GM04503 (cell line): ENCODE results near the gene LDLRAD1.
"Not testable (repeated sequence)": the region's sequence is repeated elsewhere in the genome, so short reads cannot be mapped to it uniquely, and the experiment has no call there.

Experiments used
- DNase-seq: peaks from one replicate; pipeline ENCODE4 v3.0.0-alpha.2; 2012; ENCODE audit warnings: low read depth

LDLRAD1 gene

DNA sequence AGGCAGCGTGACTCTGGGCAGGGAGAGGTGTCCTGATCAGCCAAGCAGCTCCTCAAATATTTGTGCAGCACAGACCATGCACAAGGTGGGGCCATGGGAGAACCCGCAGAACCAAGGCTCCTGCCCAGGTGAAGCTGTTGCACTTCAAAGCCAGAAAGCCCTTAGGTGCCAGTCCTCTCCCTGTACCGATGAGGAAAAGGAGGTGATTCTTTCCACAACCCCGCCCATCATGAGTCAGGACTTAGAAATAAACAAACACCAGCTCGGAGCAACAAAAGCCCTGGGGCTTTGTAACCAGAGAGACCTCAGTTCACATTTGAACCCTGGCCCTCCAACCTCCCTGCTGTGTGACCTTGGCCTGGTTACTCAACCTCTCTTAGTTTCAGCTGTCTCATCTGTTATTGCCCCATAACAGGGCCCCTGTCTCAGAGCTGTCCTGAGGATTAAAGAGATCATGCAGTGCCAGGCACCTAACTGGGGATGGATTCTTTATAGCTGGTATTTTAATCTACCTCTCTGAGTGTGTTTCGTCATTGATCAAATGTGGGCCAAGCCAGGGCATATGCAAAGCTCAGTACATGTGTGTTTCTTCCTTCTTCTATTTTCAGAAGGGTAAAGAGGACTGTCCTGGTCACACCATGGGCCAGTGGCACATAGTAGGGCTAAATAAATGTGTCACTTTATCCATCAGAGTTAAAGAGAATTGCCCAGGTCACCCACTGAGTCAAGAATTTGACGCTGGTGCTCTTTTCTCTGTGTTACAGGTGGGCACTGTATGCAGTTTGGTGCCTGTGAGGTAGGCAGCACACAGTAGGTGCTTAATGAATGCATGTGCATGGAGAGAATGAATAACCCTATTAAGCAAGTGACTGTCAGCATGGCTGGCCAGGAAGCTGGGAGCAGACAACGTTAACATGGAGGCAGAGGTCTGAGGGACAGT, 1.4 kb downstream of the LDLRAD1 start:
- DNase-seq = peak; percentile 11

DNA sequence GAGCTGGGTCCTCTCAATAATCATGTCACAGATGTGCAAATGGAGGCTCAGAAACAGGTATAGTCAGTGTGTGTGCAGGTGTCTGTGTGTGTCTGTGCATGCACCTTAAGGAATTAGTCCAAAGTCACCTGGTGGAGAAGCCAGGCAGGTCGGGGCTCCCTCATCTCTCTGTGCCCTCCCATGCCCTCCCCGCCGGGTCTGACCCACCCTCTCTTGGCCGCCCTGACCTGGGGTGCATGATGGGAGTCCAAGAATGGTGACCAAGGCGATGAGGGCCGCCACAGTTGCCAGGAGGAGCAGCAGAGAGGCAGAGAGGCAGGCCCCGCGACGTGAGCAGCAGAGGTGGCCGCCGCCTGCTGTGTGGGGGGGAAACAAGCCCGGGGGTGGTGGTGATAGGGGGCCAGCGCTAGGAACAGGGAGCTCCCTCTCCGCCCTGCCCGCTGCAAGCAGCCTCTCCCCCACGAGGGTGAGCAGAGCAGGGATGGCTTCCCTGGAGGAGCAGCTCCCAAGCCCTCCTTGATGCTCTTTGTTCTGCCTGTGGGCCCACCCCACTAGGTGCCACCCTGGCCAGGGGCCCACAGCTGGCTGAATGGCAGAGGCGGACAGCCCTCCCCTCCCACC, 3.9 kb downstream of the LDLRAD1 start:
- DNase-seq = no peak

DNA sequence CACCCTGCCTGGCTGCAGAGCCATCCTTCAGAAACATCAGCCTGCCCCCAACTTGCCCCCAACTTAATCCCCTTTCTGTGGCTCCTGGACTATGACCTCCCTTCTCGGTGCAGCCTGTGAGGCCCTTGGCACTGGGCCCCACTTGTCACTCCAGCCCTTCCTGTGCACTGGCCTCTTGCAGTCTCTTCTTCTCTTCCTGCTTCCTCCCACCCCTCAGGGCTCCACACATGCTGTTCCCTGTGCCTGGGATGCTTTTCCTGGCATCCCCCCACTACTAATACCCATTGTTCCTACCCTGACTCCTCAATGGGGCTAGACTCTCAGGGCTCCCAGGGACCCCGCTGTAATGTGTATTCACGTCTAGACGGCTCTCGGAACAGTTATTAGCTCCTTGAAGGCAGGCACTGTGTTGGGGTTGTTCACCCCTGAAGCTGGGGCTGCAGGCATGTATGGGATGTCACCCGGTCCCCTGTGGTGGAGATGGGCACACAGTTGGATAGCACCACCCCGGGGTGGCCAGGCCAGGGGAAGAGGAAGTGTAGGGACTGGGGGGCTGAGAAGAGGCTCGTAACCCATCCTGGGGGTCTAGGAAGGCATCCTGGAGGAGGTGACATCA, 4.5 kb downstream of the LDLRAD1 start:
- no peak for DNase-seq

DNA sequence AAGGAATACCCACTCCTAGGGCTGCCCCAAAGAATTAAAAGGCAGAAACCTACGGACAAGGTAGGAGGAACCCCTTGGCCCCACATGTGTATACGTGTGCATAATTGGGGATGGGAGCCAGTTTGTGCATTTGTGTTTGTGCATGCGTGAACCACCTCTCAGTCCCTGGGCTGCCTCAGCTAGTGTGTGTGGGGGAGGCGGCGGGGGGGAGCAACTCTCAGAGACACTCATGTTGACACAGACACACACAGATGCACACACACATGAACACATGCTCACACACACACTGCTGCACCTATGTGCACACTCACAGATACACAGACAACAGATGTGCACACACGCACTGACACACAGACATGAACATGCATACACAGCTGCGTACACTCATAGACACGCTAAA, 5.1 kb downstream of the LDLRAD1 start:
- DNase-seq = no peak

DNA sequence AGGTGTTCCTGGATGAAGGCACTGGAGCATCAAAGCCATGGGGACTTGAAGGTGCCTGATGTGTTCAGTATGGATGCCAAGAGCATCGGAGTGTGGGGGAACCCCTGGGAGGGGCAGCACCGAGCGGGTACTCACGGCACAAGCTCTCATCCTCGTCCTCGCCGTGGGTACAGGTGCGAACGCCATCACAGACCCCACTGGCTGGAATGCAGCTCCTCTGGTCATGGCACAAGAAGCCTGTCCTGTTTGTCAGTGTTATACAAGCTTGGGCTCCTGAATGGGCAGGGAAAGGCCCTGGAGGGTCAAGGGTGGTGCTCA, 6.0 kb downstream of the LDLRAD1 start:
- DNase-seq = no peak

DNA sequence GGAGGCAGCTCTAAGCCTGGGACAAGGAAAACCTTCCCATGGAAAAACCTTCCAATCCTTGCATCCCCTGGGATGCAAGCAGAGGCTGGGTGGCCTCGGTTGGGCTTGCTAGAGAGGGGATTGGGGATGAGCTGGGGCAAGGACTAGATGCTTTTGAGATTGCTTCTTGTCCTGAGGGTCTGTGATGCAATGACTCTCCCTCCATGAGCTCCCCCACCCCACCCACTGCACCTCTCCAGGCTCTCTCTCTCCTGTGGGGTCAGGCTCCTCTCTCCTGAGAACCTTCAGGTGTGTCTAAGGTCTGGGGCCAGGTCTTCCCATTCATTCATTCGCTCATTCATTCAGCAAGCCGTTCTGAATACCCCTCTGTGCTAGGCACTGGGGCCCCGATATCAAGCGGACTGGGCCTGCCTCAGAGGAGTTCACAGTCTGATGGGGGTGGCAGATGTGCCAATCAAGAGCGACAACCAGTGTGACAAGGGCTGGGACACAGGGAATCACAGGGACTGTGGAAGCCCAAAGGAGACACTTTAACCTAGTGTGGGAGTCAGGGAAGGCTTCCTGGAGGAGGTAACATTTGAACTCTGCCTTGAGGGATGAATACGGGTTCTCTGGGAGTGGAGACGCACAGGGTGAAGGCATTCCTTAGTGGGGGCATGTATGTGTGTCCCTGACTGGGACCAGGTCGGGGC, 6.5 kb downstream of the LDLRAD1 start:
- DNase-seq = no peak

DNA sequence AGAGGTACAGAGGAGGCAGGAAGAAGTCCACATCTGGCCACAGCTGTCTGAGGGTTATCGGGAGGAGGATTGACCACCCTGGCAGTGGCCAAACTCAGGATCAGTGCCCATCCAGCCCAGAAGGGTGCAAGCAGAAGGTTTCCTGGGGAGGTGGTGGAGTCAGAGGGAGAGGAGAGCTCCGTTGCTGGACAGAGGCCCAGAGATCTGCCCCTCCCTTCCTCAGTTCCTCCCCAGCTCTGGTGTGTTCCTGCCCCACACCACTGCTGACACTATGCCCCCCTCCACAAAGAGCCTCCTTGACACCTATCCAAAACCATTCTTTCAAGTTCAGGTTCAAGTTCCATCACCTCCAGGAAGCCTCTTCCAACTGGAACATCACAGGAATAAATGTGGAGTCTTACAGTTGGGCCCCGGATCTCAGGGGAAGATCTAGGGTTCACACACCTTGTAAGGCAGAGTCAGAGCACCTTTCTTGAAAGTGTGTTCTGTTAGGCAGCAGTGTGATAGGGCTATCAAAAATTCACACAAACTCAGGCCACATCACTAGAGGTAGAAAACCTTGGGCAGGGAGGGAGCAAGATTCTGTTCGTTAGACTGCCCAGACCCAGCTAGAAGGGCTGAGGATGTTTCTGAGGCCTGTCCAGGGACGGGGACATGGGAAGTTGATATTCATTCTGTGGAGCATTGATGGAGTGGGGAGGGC, 7.4 kb downstream of the LDLRAD1 start:
- DNase-seq = no peak

DNA sequence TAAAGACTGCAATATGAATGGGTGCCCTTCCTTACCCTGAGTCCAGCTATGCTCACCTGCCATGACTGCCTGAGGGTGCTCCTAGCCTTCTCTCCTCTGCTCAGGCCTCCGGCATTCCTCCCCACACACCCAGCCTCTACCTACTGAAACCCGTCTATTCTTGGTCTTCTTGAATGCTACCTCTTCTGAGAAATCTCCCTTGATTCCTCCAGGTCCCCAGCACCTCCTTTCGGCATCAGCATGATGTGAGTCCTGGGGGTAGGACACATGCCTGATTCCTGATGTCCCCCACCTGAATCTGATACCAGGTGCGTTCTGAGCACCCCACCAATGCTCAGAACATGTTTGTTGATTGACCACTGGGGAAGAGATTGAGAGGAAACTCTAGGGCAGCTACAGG, 8.6 kb downstream of the LDLRAD1 start:
- DNase-seq = no peak

DNA sequence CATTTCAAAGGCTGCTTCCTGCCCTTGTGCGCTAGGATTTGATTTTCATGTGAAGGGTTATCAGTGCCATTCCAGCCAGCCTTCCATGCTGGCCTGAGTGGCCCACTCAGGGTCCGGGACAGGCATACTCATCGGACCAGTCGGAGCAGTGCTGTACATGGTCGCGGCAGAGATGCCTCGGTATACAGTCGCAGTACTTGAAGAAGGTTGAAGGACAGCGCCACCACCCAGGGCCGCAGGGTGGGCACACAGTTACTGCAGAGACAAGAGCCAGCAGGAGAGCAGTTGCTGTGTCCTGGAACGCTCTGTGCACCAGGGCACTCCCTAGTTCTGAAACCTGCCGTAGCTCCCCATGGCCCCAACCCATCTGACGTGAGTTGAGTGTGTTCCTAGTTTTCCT, 9.1 kb downstream of the LDLRAD1 start:
- DNase-seq = no peak

DNA sequence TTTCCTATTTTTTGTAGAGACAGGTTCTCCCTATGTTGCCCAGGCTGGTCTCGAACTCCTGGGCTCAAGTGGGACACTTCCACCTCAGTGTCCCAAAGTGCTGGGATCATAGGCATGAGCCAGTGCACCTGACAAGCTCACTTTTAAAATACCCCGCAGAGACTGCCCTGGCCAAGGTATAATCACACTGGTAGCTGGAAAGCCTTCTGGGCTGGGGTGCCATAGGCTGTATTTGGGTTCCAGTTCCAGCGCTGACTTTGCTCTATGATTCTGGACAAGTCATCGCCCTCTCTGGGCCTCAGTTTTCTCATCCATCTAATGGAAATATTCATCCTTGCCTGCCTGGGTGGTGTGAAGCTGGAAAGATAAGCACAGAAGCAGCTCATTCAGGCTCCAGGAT, 10.4 kb downstream of the LDLRAD1 start:
- DNase-seq = no peak

DNA sequence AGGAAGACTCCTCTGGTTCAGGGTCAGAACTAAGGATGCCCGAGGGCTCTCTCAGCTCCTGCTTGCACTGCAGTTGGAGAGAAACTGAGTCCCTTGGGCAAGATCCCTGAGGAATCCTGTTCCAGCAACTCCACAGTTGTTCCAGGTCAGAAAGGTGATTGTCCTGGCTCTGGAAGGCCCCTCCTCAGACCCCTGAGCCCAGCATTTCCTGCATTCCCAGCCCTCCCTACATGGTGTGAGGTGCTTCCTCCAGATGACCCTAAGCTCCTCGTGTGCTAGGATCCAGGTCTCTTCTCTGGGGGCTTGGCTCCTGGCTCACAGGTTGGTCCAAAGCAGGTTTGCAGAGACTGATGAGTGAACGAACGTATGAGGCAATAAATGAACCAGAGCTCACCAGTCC, 11.5 kb downstream of the LDLRAD1 start:
- DNase-seq = no peak

DNA sequence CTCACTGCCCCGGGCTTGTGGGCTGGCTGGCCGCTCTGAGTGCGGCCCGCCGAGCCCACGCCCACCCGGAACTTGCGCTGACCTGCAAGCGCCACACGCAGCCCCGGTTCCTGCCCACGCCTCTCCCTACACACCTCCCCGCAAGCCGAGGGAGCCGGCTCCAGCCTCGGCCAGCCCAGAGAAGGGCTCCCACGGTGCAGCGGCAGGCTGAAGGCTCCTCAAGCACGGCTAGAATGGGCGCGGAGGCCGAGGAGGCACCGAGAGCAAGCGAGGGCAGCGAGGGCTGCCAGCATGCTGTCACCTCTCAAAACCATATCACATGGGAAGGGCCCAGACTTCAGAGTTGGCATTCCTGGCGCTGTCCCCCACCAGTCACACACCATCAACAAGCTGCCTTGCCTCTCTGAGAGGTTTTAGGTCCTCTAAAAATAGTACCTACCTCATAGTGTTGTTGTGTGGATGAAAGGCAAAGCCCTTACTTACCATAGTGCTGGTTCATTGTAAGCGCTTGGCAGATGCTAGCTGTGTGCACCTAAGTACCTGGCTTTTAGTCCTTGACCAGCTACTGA, 13.4 kb downstream of the LDLRAD1 start:
- no peak for DNase-seq

DNA sequence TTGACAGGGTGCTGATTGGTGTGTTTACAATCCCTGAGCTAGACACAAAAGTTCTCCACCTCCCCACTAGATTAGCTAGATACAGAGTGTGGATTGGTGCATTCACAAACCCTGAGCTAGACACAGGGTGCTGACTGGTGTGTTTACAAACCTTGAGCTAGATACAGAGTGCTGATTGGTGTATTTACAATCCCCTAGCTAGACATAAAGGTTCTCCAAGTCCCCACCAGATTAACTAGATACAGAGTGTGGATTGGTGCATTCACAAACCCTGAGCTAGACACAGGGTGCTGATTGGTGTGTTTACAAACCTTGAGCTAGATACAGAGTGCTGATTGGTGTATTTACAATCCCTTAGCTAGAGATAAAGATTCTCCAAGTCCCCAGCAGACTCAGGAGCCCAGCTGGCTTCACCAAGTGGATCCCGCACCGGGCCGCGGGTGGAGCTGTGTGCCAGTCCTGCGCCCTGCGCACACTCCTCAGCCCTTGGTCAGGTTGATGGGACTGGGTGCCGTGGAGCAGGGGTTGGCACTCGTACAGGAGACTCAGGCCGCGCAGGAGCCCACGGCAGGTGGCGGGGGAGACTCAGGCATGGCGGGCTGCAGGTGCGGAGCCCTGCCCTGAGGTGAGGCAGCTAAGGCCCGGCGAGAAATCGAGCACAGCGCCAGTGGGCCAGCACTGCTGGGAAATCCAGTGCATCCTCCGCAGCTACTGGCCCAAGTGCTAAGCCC, 14.1 kb downstream of the LDLRAD1 start:
- DNase-seq = not testable (repeated sequence)

DNA sequence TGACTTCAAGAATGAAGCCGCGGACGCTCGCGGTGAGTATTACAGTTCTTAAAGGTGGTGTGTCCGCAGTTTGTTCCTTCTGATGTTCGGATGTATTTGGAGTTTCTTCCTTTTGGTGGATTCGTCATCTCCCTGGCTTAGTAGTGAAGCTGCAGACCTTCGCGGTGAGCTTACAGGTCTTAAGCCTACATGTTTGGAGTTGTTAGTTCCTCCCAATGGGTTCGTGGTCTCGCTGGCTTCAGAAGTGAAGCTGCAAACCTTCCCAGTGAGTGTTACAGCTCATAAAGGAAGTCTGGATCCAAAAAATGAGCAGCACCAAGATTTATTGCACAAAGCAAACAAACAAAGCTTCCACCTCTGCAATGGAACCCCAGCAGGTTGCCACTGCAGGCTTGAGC, 14.7 kb downstream of the LDLRAD1 start:
- no peak for DNase-seq

DNA sequence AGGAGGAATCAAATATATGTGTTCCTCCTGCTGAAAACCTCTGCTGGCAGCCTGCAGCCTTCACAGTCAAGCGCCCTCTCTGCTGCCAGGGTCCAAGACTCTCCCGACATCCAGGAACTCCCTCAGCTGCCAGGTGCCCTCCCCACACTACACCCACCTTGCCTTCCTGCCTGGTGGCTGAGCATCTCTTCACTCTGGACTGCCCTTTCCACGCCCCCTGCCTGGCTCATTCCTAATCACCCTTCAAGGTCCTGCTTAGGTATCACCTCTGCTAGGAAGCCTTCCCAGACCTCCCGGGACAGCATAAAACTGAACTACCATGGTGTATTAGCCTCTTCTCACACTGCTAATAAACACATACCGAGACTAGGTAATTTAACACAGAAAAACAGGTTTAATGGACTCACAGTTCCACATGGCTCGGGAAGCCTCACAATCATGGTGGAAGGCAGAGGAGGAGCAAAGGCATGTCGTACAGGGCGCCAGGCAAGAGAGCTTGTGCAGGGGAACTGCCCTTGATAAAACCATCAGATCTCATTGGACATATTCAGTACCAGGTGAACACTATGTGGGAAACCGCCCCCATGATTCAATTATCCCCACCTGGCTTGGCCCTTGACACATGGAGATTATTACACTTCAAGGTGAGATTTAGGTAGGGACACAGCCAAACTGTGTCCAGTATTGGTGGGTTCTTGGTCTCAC, 15.3 kb downstream of the LDLRAD1 start:
- DNase-seq = no peak

DNA sequence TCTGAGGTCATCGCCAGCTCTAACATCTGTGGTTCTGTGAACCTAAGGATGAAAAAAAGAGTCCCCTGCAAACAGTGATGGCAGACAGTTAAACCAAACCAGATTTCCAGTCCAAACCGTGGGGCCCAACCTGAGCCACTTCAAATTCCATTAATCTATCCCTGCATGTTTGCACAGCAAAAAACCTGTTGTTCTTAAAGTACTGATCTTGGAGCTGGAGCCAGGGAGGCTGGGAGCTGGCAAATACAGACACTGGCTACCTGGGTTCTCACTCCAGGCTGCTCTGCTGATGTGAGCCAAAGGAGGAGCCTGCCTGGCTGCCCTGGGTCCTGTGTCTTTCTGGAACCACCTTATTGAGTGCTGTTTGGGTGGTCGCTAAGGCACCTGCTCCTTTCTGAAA, 16.4 kb downstream of the LDLRAD1 start:
- no peak for DNase-seq

DNA sequence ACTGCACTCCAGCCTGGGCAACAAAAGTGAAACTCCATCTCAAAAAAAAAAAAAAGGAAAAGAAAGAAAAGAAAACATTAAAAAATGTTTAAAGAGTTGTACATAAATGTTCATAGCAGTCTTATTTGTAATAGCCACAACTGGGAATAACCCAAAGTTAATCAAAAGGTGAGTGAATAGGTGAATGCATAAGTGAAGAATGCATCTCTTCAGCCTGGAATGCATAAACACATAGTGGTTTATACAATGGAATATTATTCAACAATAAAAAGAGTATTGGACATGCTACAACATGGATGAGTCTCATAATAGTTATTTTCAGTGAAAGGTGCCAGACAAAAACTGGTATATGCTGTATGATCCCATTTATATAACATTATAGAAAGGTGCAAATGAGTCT, 18.1 kb downstream of the LDLRAD1 start:
- no peak for DNase-seq

DNA sequence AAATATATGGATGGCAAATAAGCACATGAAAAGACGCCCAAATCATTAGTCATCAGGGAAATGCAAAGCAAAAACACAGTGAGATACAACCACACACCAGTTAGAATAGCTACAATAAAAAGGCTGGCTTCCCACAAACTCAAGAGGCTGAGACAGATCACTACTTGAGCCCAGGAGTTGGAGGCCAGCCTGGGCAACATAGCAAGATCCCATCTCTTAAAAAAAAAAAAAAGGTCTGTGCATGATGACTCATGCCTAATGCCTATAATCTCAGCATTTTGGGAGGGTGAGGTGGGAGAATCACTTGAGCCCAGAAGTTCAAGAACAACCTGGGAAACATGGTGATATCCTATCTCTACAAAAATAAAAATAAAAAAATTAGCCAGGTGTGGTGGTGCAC, 19.8 kb downstream of the LDLRAD1 start:
- no peak for DNase-seq

DNA sequence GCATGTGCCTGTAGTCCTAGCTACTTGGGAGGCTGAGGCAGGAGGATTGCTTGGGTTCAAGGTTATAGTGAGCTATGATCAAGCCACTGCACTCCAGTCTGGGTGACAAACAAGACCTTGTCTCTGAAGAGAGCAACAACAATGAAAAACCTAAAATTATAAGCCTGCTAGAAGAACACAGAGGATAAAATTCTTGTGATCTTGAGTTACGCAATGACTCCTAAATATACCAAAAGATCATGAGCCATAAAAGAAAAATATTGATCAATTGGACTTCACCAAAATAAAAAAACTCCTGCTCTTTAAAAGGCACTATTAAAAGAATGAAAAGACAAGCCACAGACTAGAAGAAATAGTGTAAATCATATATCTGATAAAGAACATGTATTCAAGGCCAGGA, 22.3 kb downstream of the LDLRAD1 start:
- no peak for DNase-seq

DNA sequence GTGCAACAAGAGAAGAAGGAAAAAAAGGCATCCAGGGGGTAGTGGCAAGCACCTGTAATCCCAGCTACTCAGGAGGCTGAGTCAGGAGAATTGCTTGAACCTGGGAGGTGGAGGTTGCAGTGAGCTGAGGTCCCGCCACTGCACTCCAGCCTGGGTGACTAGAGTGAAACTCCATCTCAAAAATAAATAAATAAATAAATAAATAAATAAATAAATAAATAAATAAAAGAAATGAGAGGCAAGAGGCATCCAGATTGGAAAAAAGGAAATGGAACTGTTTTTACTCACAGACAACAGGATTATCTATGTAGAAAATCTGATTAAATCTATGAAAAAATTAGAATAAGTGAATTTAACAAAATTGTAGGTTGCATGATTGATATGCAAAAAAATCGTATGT, 23.5 kb downstream of the LDLRAD1 start:
- not testable (repeated sequence) for DNase-seq
